ENCODE data around the gene POLG2. TPM values are rescaled to one million over a fixed set of nuclear protein-coding genes. Genes with fewer than 3 reads are reported as not detected.
"Not testable (repeated sequence)": the region's sequence is repeated elsewhere in the genome, so short reads cannot be mapped to it uniquely, and the experiment has no call there.

The POLG2 gene
- total and polyA plus RNA-seq, 3 donors from 2014 or later: 19.0 to 47.1 (median 29.7) TPM

GRCh38 chr17:64466019-64466735 is 30.7 kb downstream of the POLG2 start:
- Histone ChIP-seq H3K27me3 (no peaks in the 10 kb centered on the region), H3K4me3 (no peak overlapping the region), H3K4me1 (no peaks in the 10 kb centered on the region), H3K9me3 (no peaks in the 10 kb centered on the region), H3K36me3 (ENCODE audit: low read depth, missing control alignments) (no peaks in the 10 kb centered on the region), H3K27ac (no peak overlapping the region)
- intact Hi-C loops (cut with DNase I; ENCODE audit: low total_unique reads): no loop called here
- 76 to 77% methylated on average over 9 of the region's 9 CpGs for WGBS, 2 donors
- DNase-seq: no peak
- TF ChIP-seq, protein P1, sequence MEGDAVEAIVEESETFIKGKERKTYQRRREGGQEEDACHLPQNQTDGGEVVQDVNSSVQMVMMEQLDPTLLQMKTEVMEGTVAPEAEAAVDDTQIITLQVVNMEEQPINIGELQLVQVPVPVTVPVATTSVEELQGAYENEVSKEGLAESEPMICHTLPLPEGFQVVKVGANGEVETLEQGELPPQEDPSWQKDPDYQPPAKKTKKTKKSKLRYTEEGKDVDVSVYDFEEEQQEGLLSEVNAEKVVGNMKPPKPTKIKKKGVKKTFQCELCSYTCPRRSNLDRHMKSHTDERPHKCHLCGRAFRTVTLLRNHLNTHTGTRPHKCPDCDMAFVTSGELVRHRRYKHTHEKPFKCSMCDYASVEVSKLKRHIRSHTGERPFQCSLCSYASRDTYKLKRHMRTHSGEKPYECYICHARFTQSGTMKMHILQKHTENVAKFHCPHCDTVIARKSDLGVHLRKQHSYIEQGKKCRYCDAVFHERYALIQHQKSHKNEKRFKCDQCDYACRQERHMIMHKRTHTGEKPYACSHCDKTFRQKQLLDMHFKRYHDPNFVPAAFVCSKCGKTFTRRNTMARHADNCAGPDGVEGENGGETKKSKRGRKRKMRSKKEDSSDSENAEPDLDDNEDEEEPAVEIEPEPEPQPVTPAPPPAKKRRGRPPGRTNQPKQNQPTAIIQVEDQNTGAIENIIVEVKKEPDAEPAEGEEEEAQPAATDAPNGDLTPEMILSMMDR (IDR thresholded peaks at IDR 0.05): no peak
- no peak for TF ChIP-seq POLR2A (IDR thresholded peaks at IDR 0.05)

- no peak for DNase-seq
- H3K4me1 ChIP-seq: no peaks in the 10 kb centered on the region
- no peak overlapping the region for H3K4me3 ChIP-seq
- H3K9me3 ChIP-seq: no peaks in the 10 kb centered on the region
- no peak for TF ChIP-seq POLR2A (IDR thresholded peaks at IDR 0.05)
- TF ChIP-seq, protein P1 (IDR thresholded peaks at IDR 0.05): no peak
- H3K27ac ChIP-seq: no peak overlapping the region
- no peaks in the 10 kb centered on the region for H3K27me3 ChIP-seq
- 61 to 69% methylated on average over 6 of the region's 6 CpGs for WGBS, 2 donors
- intact Hi-C loops (cut with DNase I; ENCODE audit: low total_unique reads): no loop called here
- no peaks in the 10 kb centered on the region for H3K36me3 ChIP-seq (ENCODE audit: low read depth, missing control alignments)
These were observed 35.1 kb downstream of the POLG2 start for GRCh38 chr17:64461788-64462187.

GRCh38 chr17:64460955-64461354 is 35.9 kb downstream of the POLG2 start:
- DNase-seq: peak; percentile 53
- intact Hi-C loops (cut with DNase I; ENCODE audit: low total_unique reads): no loop called here
- no peaks in the 10 kb centered on the region for H3K9me3 ChIP-seq
- 51 to 53% methylated on average over 8 of the region's 8 CpGs for WGBS, 2 donors
- H3K36me3 ChIP-seq (ENCODE audit: low read depth, missing control alignments): no peaks in the 10 kb centered on the region
- H3K27me3 ChIP-seq: no peaks in the 10 kb centered on the region
- H3K4me3 ChIP-seq: no peak overlapping the region
- no peaks in the 10 kb centered on the region for H3K4me1 ChIP-seq
- no peak for TF ChIP-seq POLR2A (IDR thresholded peaks at IDR 0.05)
- TF ChIP-seq, protein P1 (IDR thresholded peaks at IDR 0.05): no peak
- H3K27ac ChIP-seq: no peak overlapping the region

- H3K9me3 ChIP-seq; H3K4me3 ChIP-seq; H3K4me1 ChIP-seq; H3K36me3 ChIP-seq (ENCODE audit: low read depth, missing control alignments); H3K27me3 ChIP-seq; intact Hi-C loops (cut with DNase I; ENCODE audit: low total_unique reads); H3K27ac ChIP-seq; DNase-seq: not testable (repeated sequence)
- 95 to 98% methylated on average over 7 of the region's 7 CpGs for WGBS, 2 donors
These were observed 37.0 kb downstream of the POLG2 start for GRCh38 chr17:64459818-64460217.

DNA sequence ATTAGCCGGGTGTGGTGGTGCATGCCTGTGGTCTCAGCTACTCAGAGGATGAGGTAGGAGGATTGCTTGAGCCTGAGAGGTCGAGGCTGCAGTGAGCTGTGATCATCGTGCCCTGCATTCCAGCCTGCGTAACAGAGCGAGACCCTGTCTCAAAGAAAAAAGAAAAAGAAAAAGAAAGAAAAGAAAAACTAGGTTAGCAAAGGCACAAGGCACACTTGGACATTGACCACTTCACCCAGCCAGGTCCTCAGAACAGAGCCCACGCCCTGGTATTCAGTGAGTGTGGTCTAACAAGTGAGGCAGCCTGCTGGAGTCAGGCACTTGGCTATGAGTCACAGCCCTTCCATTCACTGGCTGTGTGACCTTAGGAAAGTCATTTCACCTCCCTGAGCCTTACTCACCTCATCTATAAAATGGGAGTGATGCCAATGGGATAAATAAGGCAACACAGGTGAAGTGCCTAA is 37.5 kb downstream of the POLG2 start:
- 74 to 89% methylated on average over 6 of the region's 6 CpGs for WGBS, 2 donors
- Histone ChIP-seq H3K36me3 (ENCODE audit: low read depth, missing control alignments) (no peaks in the 10 kb centered on the region), H3K9me3 (no peaks in the 10 kb centered on the region), H3K27me3 (no peaks in the 10 kb centered on the region), H3K4me1 (no peaks in the 10 kb centered on the region), H3K27ac (no peak overlapping the region), H3K4me3 (no peak overlapping the region)
- intact Hi-C loops (cut with DNase I; ENCODE audit: low total_unique reads): no loop called here
- TF ChIP-seq, protein P1 (IDR thresholded peaks at IDR 0.05): no peak
- no peak for DNase-seq

All from testis (tissue), 3 donors.